Measurements from ENCODE around the gene SHD.

Gene SHD

DNA sequence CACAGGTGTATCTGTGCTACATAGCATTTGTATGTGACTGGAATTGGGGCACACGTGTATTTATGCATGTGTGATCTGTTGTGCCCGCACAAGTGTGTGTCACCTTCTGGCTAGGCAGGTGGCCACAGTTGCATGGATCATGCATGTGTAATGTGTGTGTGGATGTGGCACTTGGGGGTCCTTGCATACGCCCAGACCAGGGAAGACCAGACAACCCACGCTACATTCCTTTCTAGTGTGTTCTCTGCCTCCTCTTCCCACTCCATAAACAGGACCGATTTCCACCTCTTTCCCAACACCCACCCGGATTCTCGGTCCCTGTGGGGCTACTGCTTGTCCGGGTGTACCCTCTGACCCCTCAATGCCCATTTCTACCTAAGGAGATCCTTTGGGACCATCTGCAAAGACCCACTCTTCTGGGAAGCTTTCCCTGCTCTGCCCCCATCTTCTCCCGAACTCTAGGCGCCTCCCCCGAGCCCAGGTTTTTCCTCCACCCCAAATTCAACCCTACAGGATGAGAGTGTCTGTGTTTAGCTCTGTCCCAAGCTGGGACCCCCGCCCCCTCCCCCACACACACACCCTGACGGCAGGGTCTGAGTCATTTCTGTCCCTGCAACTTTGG is 47.3 kb downstream of the SHD start:
- no peak for DNase-seq (ENCODE audit: low read depth in 4 of 4, low spot score in 1 of 4)

DNA sequence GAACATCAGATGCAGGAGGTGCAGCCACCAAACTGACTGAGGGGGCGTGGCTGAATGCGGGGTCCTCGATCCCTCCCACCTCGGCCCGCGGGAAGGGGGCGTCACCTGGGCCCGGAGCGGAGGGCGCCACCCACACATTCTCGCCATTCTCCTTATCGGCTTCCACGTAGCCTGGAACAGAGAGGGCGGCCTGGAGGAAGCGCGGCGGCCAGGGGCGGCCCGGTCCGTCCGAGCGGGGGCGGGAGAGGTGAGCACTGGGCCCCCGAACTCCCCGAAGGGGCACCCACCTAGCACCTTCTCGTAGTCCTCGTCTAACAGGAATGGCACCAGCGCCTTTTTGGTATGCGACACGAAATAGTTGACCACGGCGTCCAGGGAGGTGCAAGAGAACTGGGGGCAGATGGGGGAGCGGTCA is 47.8 kb downstream of the SHD start:
- DNase-seq (ENCODE audit: low read depth in 4 of 4, low spot score in 1 of 4): no peak

DNA sequence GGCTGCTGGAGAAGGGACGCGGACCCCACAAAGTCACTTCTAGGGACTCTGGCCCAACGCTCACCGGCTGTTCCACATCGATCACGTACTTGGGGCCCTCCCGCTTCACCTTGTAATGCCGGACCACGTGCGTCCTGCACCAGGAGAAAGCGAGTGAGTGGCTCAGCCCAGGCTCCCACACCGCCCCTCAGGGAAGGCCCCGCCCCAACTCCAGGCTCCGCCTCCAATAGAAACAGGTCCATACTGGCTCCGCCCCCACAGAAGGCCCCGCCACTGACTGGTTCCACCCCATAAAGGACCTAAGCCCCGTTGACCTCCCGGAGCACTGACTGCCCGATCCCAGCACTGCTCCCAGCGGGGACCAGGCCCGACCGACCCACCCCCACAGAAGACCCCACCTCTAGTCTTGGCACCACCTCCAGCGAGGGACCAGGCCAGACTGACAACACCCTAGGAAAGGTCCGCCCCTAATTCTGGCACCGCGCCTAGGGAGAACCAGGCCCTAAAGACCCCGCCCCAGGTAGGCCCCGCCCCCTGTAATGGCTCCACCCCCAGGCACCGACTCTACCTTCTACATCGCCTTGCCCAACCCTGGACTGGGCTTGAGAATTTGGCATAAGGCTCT is 48.3 kb downstream of the SHD start:
- DNase-seq (ENCODE audit: low read depth in 4 of 4, low spot score in 1 of 4): peak in 2 of 4 experiments; percentile 67 to 78

GRCh38 chr19:4327877-4328242 is 48.8 kb downstream of the SHD start:
- DNase-seq (ENCODE audit: low read depth in 4 of 4, low spot score in 1 of 4): no peak

DNA sequence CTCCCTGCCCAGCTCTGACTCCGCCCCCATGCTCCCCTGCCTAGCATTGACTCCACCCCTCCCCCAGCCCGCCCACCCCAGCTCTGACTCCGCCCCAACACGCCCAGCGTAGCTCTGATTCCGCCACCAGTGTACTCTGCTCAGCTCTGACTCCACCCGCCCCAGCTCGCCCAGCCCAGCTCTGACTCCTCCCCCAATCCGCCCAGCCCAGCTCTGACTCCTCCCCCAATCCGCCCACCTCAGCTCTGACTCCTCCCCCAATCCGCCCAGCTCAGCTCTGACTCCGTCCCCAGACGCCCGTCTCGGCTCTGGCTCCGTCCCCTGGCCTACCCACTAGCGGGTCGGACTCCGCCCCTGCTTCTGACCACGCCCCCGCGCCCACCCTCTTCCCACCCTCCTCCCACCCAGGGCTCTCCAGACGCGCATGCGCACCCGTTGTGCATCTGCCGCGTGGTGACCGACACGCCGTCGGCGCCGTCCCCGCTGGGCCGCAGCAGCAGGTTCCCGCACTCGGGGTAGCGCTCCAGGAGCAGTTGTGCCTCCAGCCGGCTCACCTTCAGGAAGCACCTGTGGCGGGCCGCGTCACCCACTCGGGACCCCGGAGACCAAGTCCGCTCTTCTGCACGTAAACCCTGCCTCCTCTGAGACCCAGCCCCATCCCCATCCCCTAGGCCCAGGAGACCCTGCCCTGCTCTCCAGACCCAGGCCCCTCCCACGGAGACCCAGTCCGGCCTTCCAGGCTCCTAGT is 49.4 kb downstream of the SHD start:
- DNase-seq (ENCODE audit: low read depth in 4 of 4, low spot score in 1 of 4): peak; percentile 79 to 99 (median 96)

DNA sequence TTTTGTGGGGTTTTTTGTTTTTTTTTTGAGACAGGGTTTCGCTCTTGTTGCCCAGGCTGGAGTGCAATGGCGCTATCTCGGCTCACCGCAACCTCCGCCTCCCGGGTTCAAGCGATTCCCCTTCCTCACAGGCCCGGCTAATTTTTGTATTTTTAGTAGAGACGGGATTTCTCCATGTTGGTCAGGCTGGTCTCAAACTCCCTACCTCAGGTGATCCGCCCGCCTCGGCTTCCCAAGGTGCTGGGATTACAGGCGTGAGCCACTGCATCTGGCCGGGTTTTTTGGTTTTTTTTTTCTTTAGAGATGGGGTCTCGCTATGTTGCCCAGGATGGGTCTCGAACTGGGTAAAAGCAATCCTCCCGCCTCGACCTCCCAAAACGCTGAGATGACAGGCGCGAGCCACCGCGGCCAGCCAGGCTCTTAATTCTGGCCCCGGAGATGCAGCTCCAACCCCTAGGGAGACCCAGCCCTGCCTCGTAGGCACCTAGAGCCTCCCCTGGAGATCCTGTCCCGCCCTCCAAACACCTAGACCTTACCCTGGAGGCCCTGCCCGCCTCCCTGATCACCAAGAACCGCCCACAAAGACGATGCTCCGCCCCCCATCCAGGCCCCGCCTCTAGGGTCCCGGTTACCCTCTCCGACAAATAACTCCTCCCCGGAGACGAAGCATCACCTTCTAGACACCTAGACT is 50.1 kb downstream of the SHD start:
- DNase-seq (ENCODE audit: low read depth in 4 of 4, low spot score in 1 of 4): peak in 2 of 4 experiments; percentile 46 to 54

GRCh38 chr19:4329858-4330257 is 50.8 kb downstream of the SHD start:
- no peak for DNase-seq (ENCODE audit: low read depth in 4 of 4, low spot score in 1 of 4)

DNA sequence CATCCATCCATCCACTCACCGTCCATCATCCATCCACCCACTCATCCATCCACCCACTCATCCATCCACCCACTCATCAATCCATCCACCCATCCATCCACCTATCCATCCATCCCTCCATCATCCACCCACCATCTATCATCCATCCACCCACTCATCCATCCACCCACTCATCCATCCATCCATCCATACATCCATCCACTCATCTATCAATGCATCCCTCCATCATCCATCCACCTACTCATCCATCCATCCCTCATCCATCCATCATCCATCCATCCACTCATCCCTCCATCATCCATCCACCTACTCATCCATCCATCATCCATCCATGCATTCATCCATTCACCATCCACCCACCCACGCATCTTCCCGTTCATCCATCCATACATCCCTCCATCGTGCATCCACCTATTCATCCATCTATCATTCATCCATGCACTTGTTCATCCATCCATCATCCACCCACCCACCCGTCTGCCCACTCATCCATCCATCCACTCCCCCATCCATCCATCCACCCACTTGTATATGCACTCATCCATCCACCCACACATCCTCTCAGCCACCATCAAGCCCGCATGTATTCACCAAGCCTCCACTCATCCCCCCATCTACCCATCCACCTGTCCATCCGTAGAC is 56.0 kb downstream of the SHD start:
- no peak for DNase-seq (ENCODE audit: low read depth in 4 of 4, low spot score in 1 of 4)

- DNase-seq (ENCODE audit: low read depth in 4 of 4, low spot score in 1 of 4): no peak
Observed at GRCh38 chr19:4337906-4338440, 58.9 kb downstream of the SHD start.

GRCh38 chr19:4338441-4339355 is 59.6 kb downstream of the SHD start, which contains the start of gene STAP2:
Gene STAP2, minus strand, starts transcription at chr19:4338827. Its CDS starts 74 bp downstream, at chr19:4338753.
- no peak for DNase-seq (ENCODE audit: low read depth in 4 of 4, low spot score in 1 of 4)

All from stimulated activated CD4-positive, alpha-beta T cell treated with anti-CD3 and anti-CD28 coated beads, Interleukin-1b, Interleukin-23, amount 100 ng/mL, for 24 hours (primary cell).